GM21737 (cell line): Measurements from ENCODE around the gene EPB41L4A.
A peak's percentile ranks its signal among the peaks of the same experiment; 100 is the strongest.

Source experiments
- ATAC-seq: cut with Tn5 transposase; IDR thresholded peaks from one replicate; pipeline ENCODE4 v1.9.1; 2021; ENCODE audit warnings: mild to moderate bottlenecking, moderate library complexity; ENCODE audit not compliant: unreplicated experiment

Gene EPB41L4A

DNA sequence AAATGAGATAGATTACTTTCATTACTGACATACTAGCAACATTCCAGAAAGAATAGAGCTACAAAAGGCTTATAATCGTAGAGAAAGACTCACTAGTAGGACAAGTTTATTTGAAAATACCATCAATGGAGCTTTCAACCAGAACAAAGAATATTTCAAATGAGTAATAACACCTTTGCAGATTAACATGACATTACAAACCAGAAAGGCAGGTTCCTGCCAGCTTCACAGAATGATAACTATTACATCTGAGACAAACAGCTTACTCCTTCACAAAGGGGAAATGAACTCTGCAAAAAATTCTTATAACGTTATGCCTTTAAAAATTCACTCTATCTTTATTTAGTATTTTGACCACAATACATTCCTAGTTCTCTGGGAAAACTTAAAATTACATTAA lies 103.1 kb downstream of the EPB41L4A start:
- ATAC-seq = no peak

DNA sequence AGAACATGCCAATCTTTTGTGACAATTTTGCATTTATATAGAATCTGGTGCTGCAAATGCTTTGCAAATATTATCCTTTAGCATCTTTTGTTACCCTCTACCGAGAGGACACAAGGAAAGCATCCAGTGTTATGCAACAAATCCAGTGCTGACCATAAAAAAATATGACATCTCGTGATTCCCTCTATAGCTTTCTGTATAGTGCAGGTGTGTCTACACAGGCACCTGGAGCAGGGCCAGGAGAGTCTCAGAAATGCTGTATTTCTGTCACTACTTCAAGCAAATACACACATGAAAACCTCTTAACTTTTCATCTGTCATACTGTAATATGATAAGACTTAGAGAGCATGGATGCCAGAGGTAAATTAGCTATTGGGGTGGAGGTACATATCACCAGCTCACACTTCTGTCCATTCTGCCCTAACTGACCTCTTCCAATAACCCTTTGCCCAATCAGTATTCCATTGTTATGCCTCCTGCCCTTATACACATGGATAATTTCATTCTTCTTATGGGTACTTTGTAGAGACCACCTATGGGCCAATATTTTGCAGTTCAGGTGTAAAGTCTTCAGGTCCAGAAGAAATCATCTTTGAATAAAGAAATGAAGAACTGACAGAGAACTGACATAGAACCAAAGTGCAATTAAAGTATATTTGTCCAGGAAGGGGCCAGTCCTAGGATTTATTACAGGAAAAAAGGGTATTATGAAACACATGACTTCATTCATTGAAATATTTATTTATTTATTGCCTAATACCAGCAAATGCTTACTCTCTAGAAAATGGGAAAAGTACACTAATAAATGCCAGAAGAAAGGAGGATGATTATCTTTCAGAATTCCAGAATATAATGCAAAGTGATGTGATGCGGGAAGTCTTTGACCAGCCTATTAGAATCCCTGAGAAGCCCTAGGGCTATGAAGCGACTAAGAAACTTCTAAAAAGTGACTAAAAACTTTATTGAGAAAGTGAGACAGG lies 106.5 kb downstream of the EPB41L4A start:
- ATAC-seq = no peak

DNA sequence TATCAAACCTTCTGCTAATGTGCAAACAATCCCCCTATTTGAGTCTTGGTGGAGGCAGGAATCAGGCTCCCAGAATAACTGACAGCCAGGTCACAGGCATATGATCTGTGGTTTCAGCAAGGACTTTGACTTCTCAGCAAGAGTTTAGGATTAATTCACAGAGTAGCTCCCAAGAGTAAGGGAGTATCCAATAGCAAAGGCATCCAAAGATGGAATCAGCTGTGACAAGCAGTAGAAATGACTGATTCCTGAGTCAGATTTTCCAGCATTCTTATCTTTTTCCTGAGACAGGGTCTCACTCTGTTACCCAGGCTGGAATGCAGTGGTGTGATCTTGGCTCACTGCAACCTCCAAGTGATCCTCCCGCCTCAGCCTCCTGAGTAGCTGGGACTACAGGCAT lies 108.3 kb downstream of the EPB41L4A start:
- no peak for ATAC-seq

- ATAC-seq = no peak
These were observed 110.5 kb downstream of the EPB41L4A start for GRCh38 chr5:112308608-112309007.

DNA sequence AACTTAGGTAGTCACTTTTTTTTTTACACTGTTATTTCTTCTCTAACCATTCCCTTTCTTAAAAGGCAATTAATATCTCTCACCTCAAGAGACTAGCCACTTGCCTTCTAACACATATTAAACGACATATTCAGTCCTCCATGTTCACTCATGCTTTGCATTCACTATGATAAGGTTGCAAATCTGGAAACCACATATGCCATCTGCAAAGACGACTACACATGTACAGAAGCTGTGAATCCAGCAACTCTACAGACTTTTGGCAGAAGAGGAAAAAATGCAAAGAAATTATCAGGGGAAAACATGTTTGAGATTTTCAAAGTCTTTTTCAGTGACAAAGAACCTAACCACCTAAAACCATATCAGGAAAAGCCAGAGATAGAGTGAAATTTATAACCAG lies 112.1 kb downstream of the EPB41L4A start:
- no peak for ATAC-seq

DNA sequence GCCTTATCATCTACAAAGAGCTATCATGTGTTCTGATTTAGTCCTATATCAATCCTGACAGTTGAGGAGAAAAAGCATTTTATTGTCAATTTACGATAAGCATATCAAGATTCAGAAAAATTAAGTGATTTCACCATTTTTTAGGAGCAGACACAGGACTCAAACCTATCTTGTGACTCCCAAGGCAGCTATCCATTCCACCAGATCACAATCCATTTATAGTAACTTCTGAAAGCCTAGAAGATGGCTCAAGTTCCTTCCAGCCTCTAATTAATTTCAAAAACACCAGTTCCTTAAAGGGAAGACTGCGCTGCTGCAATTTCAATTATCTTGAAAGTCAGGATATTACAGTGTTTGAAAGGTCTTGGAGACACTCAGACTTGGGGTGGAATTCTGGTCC lies 114.3 kb downstream of the EPB41L4A start:
- ATAC-seq = no peak

GRCh38 chr5:112303685-112304084 lies 115.4 kb downstream of the EPB41L4A start:
- no peak for ATAC-seq

GRCh38 chr5:112294126-112294525 lies 125.0 kb downstream of the EPB41L4A start:
- ATAC-seq = no peak

GRCh38 chr5:112293587-112293986 lies 125.5 kb downstream of the EPB41L4A start:
- ATAC-seq = no peak

GRCh38 chr5:112290691-112291090 lies 128.4 kb downstream of the EPB41L4A start:
- ATAC-seq = no peak

DNA sequence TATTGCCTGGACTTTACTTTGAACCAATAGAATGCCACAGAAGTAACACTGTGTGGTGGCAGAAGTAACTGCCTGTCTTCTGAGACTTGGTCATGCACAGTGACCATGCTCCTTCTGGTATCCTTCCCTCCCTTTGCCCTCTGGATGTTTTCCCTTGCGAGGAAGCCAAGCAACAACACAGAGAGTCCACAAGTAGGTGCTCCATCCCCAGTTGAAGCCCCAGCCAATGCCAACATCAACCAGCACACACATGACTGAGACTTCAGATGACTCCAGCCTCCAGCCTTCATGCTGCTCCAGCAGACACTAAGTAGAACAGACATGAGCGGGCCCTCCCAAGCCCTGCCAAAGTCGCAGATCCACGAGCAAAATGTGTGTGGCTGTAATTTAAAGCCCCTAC lies 129.6 kb downstream of the EPB41L4A start:
- ATAC-seq = no peak

GRCh38 chr5:112283943-112284929 lies 134.8 kb downstream of the EPB41L4A start:
- ATAC-seq = no peak

- ATAC-seq = no peak
These were observed 136.0 kb downstream of the EPB41L4A start for GRCh38 chr5:112283034-112283582.

DNA sequence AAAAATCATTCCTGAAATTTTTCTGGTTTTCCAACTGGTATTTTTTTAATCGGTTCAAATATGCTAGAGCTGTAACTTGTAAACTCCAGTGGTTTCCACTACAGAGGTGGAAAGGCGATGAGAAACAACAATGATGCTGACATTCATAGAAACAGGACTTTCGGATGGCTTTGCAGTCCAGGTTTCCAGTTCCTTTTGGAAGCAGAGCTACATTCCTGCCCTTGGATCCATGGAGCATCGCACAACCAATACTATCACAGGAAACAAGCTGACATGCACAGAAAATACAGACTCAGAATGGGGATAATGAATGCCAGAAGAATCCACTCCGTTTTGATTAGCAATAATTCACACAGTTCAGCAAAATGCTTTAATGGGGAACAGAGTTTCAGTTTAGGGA lies 140.0 kb downstream of the EPB41L4A start:
- no peak for ATAC-seq

DNA sequence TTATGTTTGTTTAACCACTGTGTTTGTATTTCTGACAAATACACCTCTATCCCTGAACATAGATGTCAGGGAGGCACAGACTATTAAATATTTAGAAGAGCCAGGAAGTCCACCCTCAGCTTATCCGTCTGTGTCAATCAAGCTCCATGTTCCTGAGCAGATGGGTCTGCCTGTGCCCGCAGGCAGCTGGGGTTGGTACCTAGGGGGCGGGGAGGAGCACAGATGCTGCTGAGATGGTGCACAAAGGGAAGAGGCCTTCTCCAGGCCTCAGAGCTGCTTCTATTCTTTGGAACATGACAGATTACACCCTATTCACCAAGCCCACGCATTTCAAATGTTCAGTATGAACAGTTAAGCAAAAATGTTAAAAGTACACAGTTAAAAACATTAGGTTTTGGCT lies 142.1 kb downstream of the EPB41L4A start:
- no peak for ATAC-seq

- ATAC-seq = no peak
These were observed 143.4 kb downstream of the EPB41L4A start for GRCh38 chr5:112275671-112276070.

- ATAC-seq = peak; percentile 75
These were observed 148.5 kb downstream of the EPB41L4A start for GRCh38 chr5:112270299-112271293.

DNA sequence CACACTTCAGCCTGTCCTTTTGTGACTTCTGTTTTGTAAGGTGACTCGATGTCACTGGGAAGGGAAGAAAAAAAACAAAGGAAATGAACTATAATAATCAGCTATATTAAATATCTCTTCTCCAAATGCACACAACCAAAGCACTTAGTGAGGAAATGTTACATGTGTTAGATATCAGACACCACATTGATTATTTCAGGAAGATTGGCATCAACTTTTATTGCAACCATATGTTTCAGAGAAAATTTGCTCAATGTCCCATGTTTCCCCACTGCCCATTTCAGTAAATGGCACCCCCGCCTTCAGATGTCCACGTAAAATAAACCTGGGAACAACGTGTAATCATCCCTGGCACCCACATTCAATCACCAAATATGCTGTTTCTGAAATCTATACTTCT lies 151.8 kb downstream of the EPB41L4A start:
- ATAC-seq = no peak

- ATAC-seq = no peak
These were observed 154.4 kb downstream of the EPB41L4A start for GRCh38 chr5:112264666-112265065.

DNA sequence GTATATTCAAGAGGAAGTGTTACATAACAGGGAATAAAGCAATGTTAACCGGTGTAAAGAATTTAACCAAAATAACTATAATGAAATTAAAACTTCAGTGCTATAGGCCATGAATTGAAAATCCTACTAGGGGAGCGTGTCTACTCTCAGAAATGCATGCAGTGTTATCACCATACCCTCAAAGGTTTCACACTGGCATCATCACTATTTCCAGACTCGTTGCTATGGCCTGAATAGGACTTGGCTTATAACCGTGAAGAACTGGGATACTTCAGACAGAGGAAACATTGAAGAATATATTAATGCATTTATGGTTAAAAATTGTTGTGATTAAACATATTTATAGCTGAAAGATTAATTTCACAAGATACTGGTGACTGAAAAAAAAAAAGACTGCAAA lies 154.9 kb downstream of the EPB41L4A start:
- no peak for ATAC-seq
